ENCODE data around the gene CNP. TPM values are rescaled to one million over a fixed set of nuclear protein-coding genes. Genes with fewer than 3 reads are reported as not detected.
"Not testable (repeated sequence)": the region's sequence is repeated elsewhere in the genome, so short reads cannot be mapped to it uniquely, and the experiment has no call there.

The CNP gene
- total and polyA plus RNA-seq, 9 donors, result 25.8 to 77.5 (median 47.7) TPM

DNA sequence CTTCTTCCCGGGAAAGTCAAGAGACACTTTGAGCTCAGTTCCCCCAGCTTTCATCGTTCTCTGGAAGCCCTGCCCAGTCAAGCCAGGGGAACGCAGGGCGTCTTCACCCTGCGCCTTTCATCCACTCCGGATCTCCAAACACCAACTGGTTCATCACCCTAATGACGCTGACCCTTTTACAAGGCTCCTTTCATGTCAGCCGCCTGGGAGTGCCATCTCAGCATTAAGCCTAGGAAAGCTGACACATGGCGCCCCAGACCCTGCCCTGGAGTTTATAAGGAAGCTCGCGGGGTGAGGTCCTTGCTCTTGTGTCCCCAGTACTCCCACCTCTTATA lies 51.2 kb downstream of the CNP start:
- no peak for DNase-seq
- Histone ChIP-seq H3K9me3 (replicated peaks; ENCODE audit: control insufficient read depth, low read depth, low read length) (no peaks in the 10 kb centered on the region), H3K4me1 (ENCODE audit: control insufficient read depth, insufficient read depth, low read length) (peaks cover 31% of the 10 kb centered on the region), H3K27ac (ENCODE audit: low read length) (peak overlapping the region; percentile 97), H3K4me3 (ENCODE audit: low read length) (peak overlapping the region; percentile 63), H3K27me3 (ENCODE audit: control insufficient read depth, insufficient read depth, low read length) (no peaks in the 10 kb centered on the region), H3K36me3 (ENCODE audit: control insufficient read depth, insufficient read depth, low read length) (peaks cover 18% of the 10 kb centered on the region)
- 0% methylated on average over 2 of the region's 11 CpGs for WGBS (ENCODE audit: insufficient coverage)

DNA sequence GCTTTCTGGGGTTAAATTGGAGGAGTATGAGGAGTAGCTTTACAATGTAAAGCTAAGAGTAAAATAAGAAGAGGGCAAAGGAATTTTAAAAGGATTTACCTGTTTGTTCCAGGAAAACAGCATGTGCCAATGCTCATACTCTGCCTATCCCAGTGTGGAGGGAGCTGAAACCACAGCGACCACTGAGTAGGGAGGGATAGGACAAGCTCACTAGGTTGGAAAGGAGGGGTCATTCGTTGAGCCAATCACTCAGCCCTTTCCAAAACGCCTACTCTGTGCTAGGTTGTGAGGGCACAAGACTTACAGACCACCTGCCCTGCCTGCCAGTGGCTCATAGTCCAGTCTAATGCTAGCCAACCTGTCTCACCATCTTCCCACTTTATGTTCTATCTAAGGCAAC lies 51.7 kb downstream of the CNP start:
- Histone ChIP-seq H3K27me3 (ENCODE audit: control insufficient read depth, insufficient read depth, low read length) (no peaks in the 10 kb centered on the region), H3K4me3 (ENCODE audit: low read length) (peak overlapping the region; percentile 63), H3K27ac (ENCODE audit: low read length) (peak overlapping the region; percentile 97), H3K4me1 (ENCODE audit: control insufficient read depth, insufficient read depth, low read length) (peaks cover 31% of the 10 kb centered on the region), H3K9me3 (replicated peaks; ENCODE audit: control insufficient read depth, low read depth, low read length) (no peaks in the 10 kb centered on the region), H3K36me3 (ENCODE audit: control insufficient read depth, insufficient read depth, low read length) (peaks cover 23% of the 10 kb centered on the region)
- no peak for DNase-seq
- WGBS (ENCODE audit: insufficient coverage), result 0% methylated on average over 1 of the region's 3 CpGs

DNA sequence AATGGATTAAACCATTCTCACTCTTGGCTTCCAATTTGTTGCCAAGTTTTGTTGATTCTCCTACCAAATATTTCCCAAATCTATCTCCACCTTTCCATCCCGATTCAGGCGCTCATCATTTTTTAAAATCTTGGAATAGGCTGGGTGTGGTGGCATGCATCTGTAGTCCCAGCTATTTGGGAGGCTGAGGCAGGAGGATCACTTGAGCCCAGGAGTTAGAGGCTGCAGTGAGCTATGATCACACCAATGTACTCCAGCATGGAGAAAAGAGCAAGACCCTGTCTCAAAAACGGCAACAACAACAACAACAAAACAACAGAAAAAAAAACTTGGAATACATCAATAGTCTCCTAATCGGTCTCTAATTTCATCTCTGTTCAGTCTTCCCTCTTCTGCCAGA lies 52.4 kb downstream of the CNP start:
- DNase-seq, result no peak
- Histone ChIP-seq H3K4me3 (ENCODE audit: low read length) (no peak overlapping the region), H3K9me3 (replicated peaks; ENCODE audit: control insufficient read depth, low read depth, low read length) (no peaks in the 10 kb centered on the region), H3K27me3 (ENCODE audit: control insufficient read depth, insufficient read depth, low read length) (no peaks in the 10 kb centered on the region), H3K27ac (ENCODE audit: low read length) (no peak overlapping the region), H3K4me1 (ENCODE audit: control insufficient read depth, insufficient read depth, low read length) (peaks cover 34% of the 10 kb centered on the region), H3K36me3 (ENCODE audit: control insufficient read depth, insufficient read depth, low read length) (peaks cover 30% of the 10 kb centered on the region)
- WGBS (ENCODE audit: insufficient coverage), result no CpG with 5 or more reads among the region's 4 CpGs

DNA sequence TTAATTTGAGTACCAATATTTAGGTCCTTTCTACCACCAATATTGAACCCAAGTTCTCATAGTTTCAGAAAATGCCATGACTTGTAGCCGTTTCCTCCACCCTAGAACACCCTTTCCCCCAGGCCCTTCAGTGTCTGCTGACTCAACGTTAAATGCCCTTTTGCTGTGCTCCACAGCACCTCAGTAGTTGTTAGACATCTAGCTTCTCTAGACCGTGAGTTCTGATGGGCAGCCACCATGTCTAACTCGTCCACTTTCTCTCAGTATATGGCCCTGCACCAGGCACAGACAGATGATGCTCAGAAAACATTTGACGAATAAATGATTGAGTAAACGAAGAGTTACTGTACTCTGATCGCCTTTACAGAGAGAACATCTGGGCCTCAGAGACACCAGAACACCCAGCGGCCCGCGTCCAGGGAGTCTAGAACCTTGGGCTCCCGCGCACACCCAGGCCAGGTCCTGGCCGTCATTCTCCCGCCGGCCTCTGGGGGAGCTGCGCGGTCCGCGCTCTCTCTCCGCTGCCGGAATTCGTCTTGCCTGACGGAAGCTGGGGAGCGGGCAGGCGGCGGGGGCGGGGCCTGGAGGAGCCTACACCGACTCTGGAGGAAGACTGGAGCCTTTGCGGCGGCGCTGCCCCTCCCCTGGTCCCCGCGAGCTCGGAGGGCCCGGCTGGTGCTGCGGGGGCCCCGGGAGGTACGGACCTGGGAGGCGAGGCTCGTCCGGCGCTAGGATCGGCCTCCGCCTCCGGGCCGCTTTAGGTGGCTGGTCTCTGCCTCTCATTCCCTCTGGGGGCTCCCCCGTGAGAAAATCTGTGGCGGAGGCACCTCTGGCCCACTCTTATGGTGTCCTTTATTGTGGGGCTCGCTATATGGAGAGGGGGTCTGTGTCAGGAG lies 53.2 kb downstream of the CNP start, which contains the start of gene NKIRAS2:
Gene NKIRAS2 (plus strand): TSS at position 582 of the 896 bp plus-strand sequence. CDS start 1,488 bp downstream, outside the sequence.
- Histone ChIP-seq H3K36me3 (ENCODE audit: control insufficient read depth, insufficient read depth, low read length) (peaks cover 31% of the 10 kb centered on the region), H3K27ac (ENCODE audit: low read length) (peak within 1 kb of the TSS; percentile 81), H3K4me1 (ENCODE audit: control insufficient read depth, insufficient read depth, low read length) (peaks cover 37% of the 10 kb centered on the region), H3K27me3 (ENCODE audit: control insufficient read depth, insufficient read depth, low read length) (no peaks in the 10 kb centered on the region), H3K4me3 (ENCODE audit: low read length) (peak within 1 kb of the TSS; percentile 86), H3K9me3 (replicated peaks; ENCODE audit: control insufficient read depth, low read depth, low read length) (no peaks in the 10 kb centered on the region)
- WGBS (ENCODE audit: insufficient coverage), result 5% methylated on average over 48 of the region's 49 CpGs
- DNase-seq, result peak; percentile 95

DNA sequence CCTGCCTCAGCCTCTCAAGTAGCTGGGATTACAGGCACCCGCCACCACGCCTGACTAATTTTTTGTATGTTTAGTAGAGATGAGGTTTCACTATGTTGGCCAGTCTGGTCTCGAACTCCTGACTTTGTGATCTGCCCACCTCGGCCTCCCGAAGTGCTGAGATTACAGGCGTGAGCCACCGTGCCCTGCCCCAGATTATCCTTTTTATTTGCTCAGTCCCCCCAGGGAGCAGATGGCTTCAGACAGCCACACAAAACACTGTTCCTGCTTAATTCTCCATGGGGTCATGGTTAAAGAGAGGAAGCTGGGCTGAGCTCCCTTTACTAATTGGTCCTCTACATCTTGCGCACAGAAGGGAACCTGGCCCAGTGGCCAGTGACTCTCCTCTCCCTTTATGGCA lies 54.2 kb downstream of the CNP start:
- not testable (repeated sequence) for H3K27ac ChIP-seq (ENCODE audit: low read length); DNase-seq; H3K9me3 ChIP-seq (replicated peaks; ENCODE audit: control insufficient read depth, low read depth, low read length); H3K27me3 ChIP-seq (ENCODE audit: control insufficient read depth, insufficient read depth, low read length)
- Histone ChIP-seq H3K4me1 (ENCODE audit: control insufficient read depth, insufficient read depth, low read length) (peaks cover 39% of the 10 kb centered on the region), H3K36me3 (ENCODE audit: control insufficient read depth, insufficient read depth, low read length) (peaks cover 35% of the 10 kb centered on the region), H3K4me3 (ENCODE audit: low read length) (peak overlapping the region; percentile 86)
- no CpG with 5 or more reads among the region's 8 CpGs for WGBS (ENCODE audit: insufficient coverage)

DNA sequence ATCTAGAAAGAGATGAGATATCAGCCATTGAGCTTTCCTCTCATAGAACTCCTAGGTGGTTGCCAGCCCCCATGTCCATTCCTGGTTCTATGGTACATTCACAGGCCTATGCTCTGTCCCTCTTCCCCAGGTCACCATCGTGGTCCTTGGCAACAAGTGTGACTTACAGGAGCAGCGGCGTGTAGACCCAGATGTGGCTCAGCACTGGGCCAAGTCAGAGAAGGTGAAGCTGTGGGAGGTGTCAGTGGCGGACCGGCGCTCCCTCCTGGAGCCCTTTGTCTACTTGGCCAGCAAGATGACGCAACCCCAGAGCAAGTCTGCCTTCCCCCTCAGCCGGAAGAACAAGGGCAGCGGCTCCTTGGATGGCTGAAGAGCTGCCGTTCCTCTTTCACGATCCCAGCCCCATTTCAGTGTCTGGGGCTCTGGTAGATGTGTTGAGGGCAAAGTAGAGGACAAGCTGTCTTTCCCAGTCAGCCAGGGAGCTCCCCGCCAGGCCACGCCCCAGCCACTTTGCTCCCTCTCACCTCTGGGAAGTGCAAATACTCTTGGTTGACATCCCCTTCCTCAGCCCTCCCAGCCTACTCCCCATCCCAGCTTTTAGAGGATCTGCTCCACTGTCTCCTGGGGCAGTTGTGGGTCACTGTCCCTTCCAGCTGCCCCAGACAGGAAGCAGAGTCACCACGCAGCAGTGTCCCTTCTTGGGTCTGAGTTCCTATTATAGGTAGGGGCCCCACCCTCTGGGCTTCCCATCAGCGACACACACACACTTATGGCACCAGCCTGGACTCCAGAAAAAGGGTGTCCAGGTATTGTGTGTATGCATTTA lies 57.1 kb downstream of the CNP start:
- DNase-seq, result peak; percentile 42
- Histone ChIP-seq H3K4me1 (ENCODE audit: control insufficient read depth, insufficient read depth, low read length) (peaks cover 50% of the 10 kb centered on the region), H3K27me3 (ENCODE audit: control insufficient read depth, insufficient read depth, low read length) (no peaks in the 10 kb centered on the region), H3K36me3 (ENCODE audit: control insufficient read depth, insufficient read depth, low read length) (peaks cover 35% of the 10 kb centered on the region), H3K27ac (ENCODE audit: low read length) (peak overlapping the region; percentile 52), H3K4me3 (ENCODE audit: low read length) (no peak overlapping the region), H3K9me3 (replicated peaks; ENCODE audit: control insufficient read depth, low read depth, low read length) (no peaks in the 10 kb centered on the region)
- 86% methylated on average over 9 of the region's 15 CpGs for WGBS (ENCODE audit: insufficient coverage)

DNA sequence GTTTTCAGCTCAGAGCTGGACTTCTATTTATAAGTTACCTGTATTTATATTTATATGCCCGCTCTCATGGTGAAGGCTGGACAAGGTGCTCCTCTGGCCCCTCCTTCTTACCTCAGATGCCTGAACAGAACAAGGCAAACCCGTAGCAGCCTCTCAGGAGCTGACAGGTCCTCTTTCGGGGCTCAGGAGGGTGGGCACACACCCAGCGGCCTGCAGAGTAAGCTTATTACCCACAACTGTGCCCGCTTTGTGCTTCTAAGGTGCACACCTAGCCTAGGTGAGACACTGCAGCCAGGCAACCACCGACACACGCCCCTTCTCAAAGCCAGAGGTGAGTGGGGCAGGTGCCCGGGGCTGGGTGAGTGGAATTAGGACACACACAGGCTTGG lies 58.6 kb downstream of the CNP start:
- Histone ChIP-seq H3K4me3 (ENCODE audit: low read length) (no peak overlapping the region), H3K27ac (ENCODE audit: low read length) (no peak overlapping the region), H3K4me1 (ENCODE audit: control insufficient read depth, insufficient read depth, low read length) (peaks cover 55% of the 10 kb centered on the region), H3K27me3 (ENCODE audit: control insufficient read depth, insufficient read depth, low read length) (no peaks in the 10 kb centered on the region), H3K36me3 (ENCODE audit: control insufficient read depth, insufficient read depth, low read length) (peaks cover 37% of the 10 kb centered on the region), H3K9me3 (replicated peaks; ENCODE audit: control insufficient read depth, low read depth, low read length) (no peaks in the 10 kb centered on the region)
- no peak for DNase-seq
- WGBS (ENCODE audit: insufficient coverage), result 74% methylated on average over 4 of the region's 8 CpGs

DNA sequence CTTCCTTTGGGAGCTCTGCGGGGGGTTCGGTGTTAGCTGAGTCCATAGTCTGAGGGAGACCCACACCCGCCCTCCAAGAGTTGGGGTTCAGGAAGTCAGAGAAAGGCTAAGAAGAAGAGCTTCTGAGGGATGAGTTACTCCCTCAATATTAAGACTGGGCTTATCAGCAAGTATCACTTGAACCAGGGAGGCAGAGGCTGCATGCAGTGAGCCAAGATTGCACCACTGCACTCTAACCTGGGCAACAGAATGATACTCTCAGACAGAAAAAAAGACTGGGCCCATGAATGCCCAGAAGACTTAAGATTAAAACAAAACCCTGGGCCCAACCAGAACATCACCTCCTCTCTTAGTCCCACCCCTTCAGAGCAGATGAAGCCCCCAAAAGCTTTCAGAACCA lies 59.3 kb downstream of the CNP start:
- Histone ChIP-seq H3K27ac (ENCODE audit: low read length) (no peak overlapping the region), H3K4me1 (ENCODE audit: control insufficient read depth, insufficient read depth, low read length) (peaks cover 48% of the 10 kb centered on the region), H3K36me3 (ENCODE audit: control insufficient read depth, insufficient read depth, low read length) (peaks cover 37% of the 10 kb centered on the region), H3K9me3 (replicated peaks; ENCODE audit: control insufficient read depth, low read depth, low read length) (no peaks in the 10 kb centered on the region), H3K27me3 (ENCODE audit: control insufficient read depth, insufficient read depth, low read length) (no peaks in the 10 kb centered on the region), H3K4me3 (ENCODE audit: low read length) (no peak overlapping the region)
- DNase-seq, result no peak
- no CpG with 5 or more reads among the region's 3 CpGs for WGBS (ENCODE audit: insufficient coverage)

DNA sequence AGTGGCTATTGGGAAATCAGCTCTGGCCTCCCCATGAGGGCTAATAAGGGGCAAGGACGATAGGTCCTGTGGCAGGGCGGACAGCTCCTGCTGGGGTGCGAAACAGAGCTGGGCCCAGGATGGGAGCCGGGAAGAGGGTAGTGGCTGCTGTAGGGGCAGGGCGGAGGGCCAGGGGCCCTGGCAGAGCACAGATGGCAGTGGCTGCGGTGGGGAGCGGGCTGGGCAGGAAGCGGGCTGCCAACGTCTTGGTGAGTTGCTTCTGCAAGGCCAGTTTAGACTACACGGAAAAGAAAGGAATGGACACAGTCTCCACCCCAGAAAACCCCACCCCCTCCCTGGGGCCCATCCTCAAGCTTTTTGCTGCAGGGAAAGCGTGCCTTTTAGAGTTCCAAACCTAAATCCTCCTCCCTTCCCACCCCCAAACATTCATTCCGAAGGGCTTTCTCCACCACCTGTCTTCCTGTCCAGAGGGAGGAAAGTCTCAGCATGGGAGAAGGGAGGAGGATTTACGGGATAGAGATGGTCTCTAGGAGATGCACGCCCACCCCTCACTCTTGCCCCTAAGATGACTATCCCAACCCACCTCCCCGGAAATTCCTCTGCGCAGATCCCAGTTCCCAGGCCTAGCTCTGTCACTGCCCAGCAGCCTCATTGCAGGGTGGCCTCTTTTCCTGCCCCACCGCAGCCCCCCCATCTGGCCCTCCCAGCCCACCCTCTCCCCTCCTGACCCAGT lies 60.4 kb downstream of the CNP start:
- Histone ChIP-seq H3K4me3 (ENCODE audit: low read length) (no peak overlapping the region), H3K27me3 (ENCODE audit: control insufficient read depth, insufficient read depth, low read length) (no peaks in the 10 kb centered on the region), H3K9me3 (replicated peaks; ENCODE audit: control insufficient read depth, low read depth, low read length) (no peaks in the 10 kb centered on the region), H3K4me1 (ENCODE audit: control insufficient read depth, insufficient read depth, low read length) (peaks cover 46% of the 10 kb centered on the region), H3K36me3 (ENCODE audit: control insufficient read depth, insufficient read depth, low read length) (peaks cover 30% of the 10 kb centered on the region), H3K27ac (ENCODE audit: low read length) (peak overlapping the region; percentile 49)
- WGBS (ENCODE audit: insufficient coverage), result 31% methylated on average over 9 of the region's 17 CpGs
- peak; percentile 72 for DNase-seq

Measured in muscle of leg (tissue), 11 donors.